ENCODE results near the gene RNF157. TPM values are rescaled to one million over a fixed set of nuclear protein-coding genes. Genes with fewer than 3 reads are reported as not detected.

The RNF157 gene
- total RNA-seq, 1 donor from 2014 or later, result 3.1 TPM

DNA sequence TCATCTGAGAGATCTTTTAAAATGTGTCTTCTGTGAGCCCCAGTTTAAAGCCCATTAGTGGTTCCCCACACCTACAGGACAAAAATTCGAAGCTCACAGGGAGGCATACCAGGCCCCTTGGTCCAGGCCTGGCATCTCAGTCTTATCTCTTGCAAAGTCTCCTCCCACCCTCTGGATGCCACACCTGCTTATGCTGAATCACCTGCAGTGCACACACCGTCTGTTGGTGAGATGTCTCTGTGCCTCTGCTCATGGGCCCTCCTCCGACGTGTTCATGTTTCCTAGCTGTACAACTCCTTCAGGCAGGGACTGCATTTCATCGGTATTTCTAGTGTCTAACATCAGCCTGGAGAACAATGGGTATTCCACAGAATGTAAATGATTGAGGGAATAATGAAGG, 41.6 kb downstream of the RNF157 start:
- ChIA-PET CTCF (interaction anchor here (1.3 kb wide), 1 partner anchor 15 kb away, joined by 3 read pairs; no protein-coding TSS in a partner anchor), POLR2A (interaction anchor here (0.6 to 1.7 kb wide), 6 partner anchors 64 to 77 kb away, joined by 3 to 10 read pairs (median 8); no protein-coding TSS in a partner anchor)
- no peak for TF ChIP-seq CTCF (IDR thresholded peaks at IDR 0.05)
- Mint-ChIP-seq H3K9me3 (no peaks in the 10 kb centered on the region), H3K4me3 (no peak overlapping the region), H3K36me3 (ENCODE audit: low read depth) (no peaks in the 10 kb centered on the region), H3K4me1 (peaks cover 26% of the 10 kb centered on the region), H3K27me3 (no peaks in the 10 kb centered on the region), H3K27ac (no peak overlapping the region)
- intact Hi-C loops (cut with micrococcal nuclease), result loop anchor here (5.0 kb wide), 1 partner anchor 39 kb away; no protein-coding TSS in a partner anchor
- DNase-seq, result no peak
- no peak for ATAC-seq (ENCODE audit: low read depth)

DNA sequence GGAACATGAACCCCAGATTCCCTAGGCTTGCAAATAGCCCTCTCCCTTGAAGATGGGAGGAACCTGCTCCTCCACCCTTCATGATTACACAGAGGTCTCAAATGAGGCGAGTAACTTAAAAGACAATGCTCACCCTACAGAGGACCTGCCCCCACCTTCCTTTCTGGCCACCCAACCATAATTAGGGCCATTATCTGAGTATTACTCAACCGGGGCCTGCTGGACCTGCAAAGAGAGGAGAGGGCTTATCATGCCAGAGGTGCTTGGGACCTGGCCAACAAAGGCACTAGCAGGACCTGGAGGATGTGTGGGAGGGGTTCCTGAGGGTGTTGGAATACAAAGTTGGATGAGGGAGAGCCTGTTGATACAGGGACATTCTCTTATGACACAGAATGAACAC, 42.4 kb downstream of the RNF157 start:
- no peak for TF ChIP-seq CTCF (IDR thresholded peaks at IDR 0.05)
- CTCF ChIA-PET, result no interaction called here
- H3K9me3 Mint-ChIP-seq, result no peaks in the 10 kb centered on the region
- no peak for ATAC-seq (ENCODE audit: low read depth)
- no peaks in the 10 kb centered on the region for H3K36me3 Mint-ChIP-seq (ENCODE audit: low read depth)
- no peak for DNase-seq
- POLR2A ChIA-PET, result no interaction called here
- intact Hi-C loops (cut with micrococcal nuclease), result loop anchor here (5.0 kb wide), 1 partner anchor 39 kb away; no protein-coding TSS in a partner anchor
- H3K27me3 Mint-ChIP-seq, result no peaks in the 10 kb centered on the region
- peaks cover 28% of the 10 kb centered on the region for H3K4me1 Mint-ChIP-seq
- H3K4me3 Mint-ChIP-seq, result no peak overlapping the region
- no peak overlapping the region for H3K27ac Mint-ChIP-seq

- ChIA-PET POLR2A (interaction anchor here (0.6 to 1.7 kb wide), 3 partner anchors 66 to 79 kb away, joined by 3 to 7 read pairs (median 4); no protein-coding TSS in a partner anchor), CTCF (no interaction called here)
- no peak for ATAC-seq (ENCODE audit: low read depth)
- H3K9me3 Mint-ChIP-seq, result no peaks in the 10 kb centered on the region
- no peak for DNase-seq
- H3K27me3 Mint-ChIP-seq, result no peaks in the 10 kb centered on the region
- H3K4me3 Mint-ChIP-seq, result no peak overlapping the region
- H3K27ac Mint-ChIP-seq, result no peak overlapping the region
- no peaks in the 10 kb centered on the region for H3K36me3 Mint-ChIP-seq (ENCODE audit: low read depth)
- no peak for TF ChIP-seq CTCF (IDR thresholded peaks at IDR 0.05)
- intact Hi-C loops (cut with micrococcal nuclease), result loop anchor here (5.0 kb wide), 1 partner anchor 41 kb away; no protein-coding TSS in a partner anchor
- H3K4me1 Mint-ChIP-seq, result peaks cover 40% of the 10 kb centered on the region
These were observed 43.6 kb downstream of the RNF157 start for GRCh38 chr17:76196675-76197074.

DNA sequence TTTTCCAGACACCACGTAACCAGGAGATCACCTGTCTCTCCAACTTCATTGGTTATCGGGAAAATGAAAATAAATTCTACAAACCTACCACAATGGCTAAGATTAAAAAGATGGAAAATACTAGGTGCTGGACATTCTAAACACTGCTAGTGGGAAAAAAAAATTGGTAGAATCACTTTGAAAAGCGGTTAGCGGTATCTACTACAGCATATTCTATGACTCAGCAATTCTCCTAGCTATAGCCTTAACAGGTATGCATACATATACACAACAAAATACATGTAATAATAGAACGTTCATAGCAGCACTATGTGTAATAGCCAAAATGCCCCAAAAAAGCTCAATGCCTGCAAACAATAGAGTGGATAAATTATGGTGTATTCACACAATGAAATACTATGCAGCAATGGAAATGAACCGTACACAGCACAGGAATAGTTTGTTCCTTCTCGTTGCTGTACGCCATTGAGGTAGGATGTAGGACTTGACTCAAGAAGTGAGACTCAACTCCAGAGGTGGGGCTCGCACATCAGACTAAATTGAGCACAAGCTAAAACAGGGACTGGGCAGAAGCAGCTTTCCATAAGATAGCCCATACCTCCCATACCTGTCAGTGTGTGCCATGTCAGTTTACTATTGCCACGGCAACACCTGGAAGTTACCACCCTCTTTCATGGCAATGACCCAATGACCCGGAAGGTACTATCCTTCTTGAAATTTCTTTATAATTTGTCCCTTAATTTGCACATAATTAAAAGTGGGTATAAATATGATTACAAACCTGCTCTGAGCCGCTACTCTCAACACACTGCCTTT, 44.8 kb downstream of the RNF157 start:
- TF ChIP-seq CTCF (IDR thresholded peaks at IDR 0.05), result no peak
- ChIA-PET POLR2A (interaction anchor here (1.3 to 1.7 kb wide), 2 partner anchors 68 to 76 kb away, joined by 3 to 4 read pairs; no protein-coding TSS in a partner anchor), CTCF (no interaction called here)
- no peak overlapping the region for H3K4me3 Mint-ChIP-seq
- intact Hi-C loops (cut with micrococcal nuclease), result loop anchor here (5.0 kb wide), 1 partner anchor 42 kb away; no protein-coding TSS in a partner anchor
- H3K36me3 Mint-ChIP-seq (ENCODE audit: low read depth), result no peaks in the 10 kb centered on the region
- ATAC-seq (ENCODE audit: low read depth) (no peak), DNase-seq (no peak)
- peaks cover 47% of the 10 kb centered on the region for H3K4me1 Mint-ChIP-seq
- H3K9me3 Mint-ChIP-seq, result no peaks in the 10 kb centered on the region
- H3K27ac Mint-ChIP-seq, result no peak overlapping the region
- H3K27me3 Mint-ChIP-seq, result no peaks in the 10 kb centered on the region

- CTCF ChIA-PET, result interaction anchor here (1.1 to 1.2 kb wide), 3 partner anchors 12 to 86 kb away, joined by 3 to 4 read pairs (median 3); no protein-coding TSS in a partner anchor
- Mint-ChIP-seq H3K4me1 (peaks cover 36% of the 10 kb centered on the region), H3K9me3 (no peaks in the 10 kb centered on the region), H3K36me3 (ENCODE audit: low read depth) (no peaks in the 10 kb centered on the region), H3K27ac (no peak overlapping the region), H3K27me3 (no peaks in the 10 kb centered on the region), H3K4me3 (no peak overlapping the region)
- TF ChIP-seq CTCF (IDR thresholded peaks at IDR 0.05), result no peak
- ATAC-seq (ENCODE audit: low read depth) (no peak), DNase-seq (no peak)
- POLR2A ChIA-PET, result interaction anchor here (18.1 kb wide), 1 partner anchor 74 kb away, joined by 481 read pairs; the partner anchor contains the start of gene UBALD2
- intact Hi-C loops (cut with micrococcal nuclease), result loop anchor here (2.0 kb wide), 1 partner anchor 71 kb away; the partner anchor contains the start of gene UBALD2
These were observed 46.7 kb downstream of the RNF157 start for GRCh38 chr17:76193591-76193990.

Data from activated B cell treated with CpG ODN at 0.5 μM for 24 hours (primary cell).